Peyer's patch (tissue), 4 donors: ENCODE measurements around the gene SMARCD3.

ENCODE experiments used
- POLR2A ChIP-seq, 2 donors: fragments of 450-650 bp; IDR thresholded peaks; one replicate each; pipeline ENCODE4 v1.5.1; 2017; ENCODE audit warnings: antibody characterized with exemption in 2 of 2, mild to moderate bottlenecking in 2 of 2, moderate library complexity in 2 of 2
- TF ChIP-seq, protein P1 (sequence below), 6 experiments: fragments of 450-650 bp in 4 of 6; fragments of 200-600 bp in 2 of 6; sonication (generic) in 1 of 6; IDR thresholded peaks; one replicate each; pipeline ENCODE4 v1.5.1; 2017 to 2019; ENCODE audit warnings: antibody characterized with exemption in 6 of 6, mild to moderate bottlenecking in 3 of 6, moderate library complexity in 1 of 6

DNA sequence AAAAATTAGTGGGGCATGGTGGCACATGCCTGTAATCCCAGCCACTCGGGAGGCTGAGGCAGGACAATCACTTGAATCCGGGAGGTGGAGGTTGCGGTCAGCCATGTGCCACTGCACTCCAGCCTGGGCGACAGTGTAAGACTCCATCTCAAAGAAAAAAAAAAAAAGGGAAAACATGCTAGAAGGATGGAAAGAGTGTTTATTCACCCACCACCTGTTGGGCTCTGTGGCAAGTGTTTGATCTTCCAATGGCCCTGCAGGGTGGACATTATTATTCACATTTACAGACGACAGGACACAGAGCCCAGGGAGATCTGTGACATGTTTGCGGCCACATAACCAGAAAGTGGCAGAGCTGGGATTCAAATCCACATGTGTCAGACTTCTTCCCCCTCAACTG, 33.2 kb upstream of the SMARCD3 start:
- TF ChIP-seq, protein P1, sequence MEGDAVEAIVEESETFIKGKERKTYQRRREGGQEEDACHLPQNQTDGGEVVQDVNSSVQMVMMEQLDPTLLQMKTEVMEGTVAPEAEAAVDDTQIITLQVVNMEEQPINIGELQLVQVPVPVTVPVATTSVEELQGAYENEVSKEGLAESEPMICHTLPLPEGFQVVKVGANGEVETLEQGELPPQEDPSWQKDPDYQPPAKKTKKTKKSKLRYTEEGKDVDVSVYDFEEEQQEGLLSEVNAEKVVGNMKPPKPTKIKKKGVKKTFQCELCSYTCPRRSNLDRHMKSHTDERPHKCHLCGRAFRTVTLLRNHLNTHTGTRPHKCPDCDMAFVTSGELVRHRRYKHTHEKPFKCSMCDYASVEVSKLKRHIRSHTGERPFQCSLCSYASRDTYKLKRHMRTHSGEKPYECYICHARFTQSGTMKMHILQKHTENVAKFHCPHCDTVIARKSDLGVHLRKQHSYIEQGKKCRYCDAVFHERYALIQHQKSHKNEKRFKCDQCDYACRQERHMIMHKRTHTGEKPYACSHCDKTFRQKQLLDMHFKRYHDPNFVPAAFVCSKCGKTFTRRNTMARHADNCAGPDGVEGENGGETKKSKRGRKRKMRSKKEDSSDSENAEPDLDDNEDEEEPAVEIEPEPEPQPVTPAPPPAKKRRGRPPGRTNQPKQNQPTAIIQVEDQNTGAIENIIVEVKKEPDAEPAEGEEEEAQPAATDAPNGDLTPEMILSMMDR (IDR thresholded peaks at IDR 0.05): no peak
- no peak for TF ChIP-seq POLR2A (IDR thresholded peaks at IDR 0.05)
